Measurements from ENCODE around the gene CNTNAP2. TPM values are rescaled to one million over a fixed set of nuclear protein-coding genes. Genes with fewer than 3 reads are reported as not detected.

Gene CNTNAP2
- total RNA-seq, 2 donors from 2014 or later: 171 to 228 TPM

- peaks cover 10% of the 10 kb centered on the region for H3K9me3 Mint-ChIP-seq
- 92 to 94% methylated on average over 8 to 9 of the region's 9 CpGs for WGBS, 2 experiments (ENCODE audit: insufficient coverage in 1 of 2, insufficient read length in 1 of 2)
Measured at GRCh38 chr7:148022832-148023231, 1906.2 kb downstream of the CNTNAP2 start.

GRCh38 chr7:148026713-148027112 is 1910.1 kb downstream of the CNTNAP2 start:
- peaks cover 11% of the 10 kb centered on the region for H3K4me1 Mint-ChIP-seq
- H3K36me3 ChIP-seq (ENCODE audit: control insufficient read depth, insufficient read depth, low read length): no peaks in the 10 kb centered on the region
- H3K4me3 Mint-ChIP-seq: no peak overlapping the region
- H3K27ac Mint-ChIP-seq: no peak overlapping the region
- peaks cover 9% of the 10 kb centered on the region for H3K9me3 ChIP-seq (ENCODE audit: control insufficient read depth, low read length)
- peaks cover 3% of the 10 kb centered on the region for H3K27me3 Mint-ChIP-seq (ENCODE audit: insufficient read depth)
- WGBS, 2 experiments (ENCODE audit: insufficient coverage in 1 of 2, insufficient read length in 1 of 2): 83 to 92% methylated on average over 3 to 5 of the region's 5 CpGs
- DNase-seq: no peak
- H3K4me3 ChIP-seq (ENCODE audit: low read length): no peak overlapping the region
- no peaks in the 10 kb centered on the region for H3K27me3 ChIP-seq (ENCODE audit: control insufficient read depth, insufficient read depth, low read length, poor library complexity, severe bottlenecking)
- H3K36me3 Mint-ChIP-seq (ENCODE audit: low read depth): no peaks in the 10 kb centered on the region
- H3K9me3 Mint-ChIP-seq: peaks cover 10% of the 10 kb centered on the region
- TF ChIP-seq, protein P1, sequence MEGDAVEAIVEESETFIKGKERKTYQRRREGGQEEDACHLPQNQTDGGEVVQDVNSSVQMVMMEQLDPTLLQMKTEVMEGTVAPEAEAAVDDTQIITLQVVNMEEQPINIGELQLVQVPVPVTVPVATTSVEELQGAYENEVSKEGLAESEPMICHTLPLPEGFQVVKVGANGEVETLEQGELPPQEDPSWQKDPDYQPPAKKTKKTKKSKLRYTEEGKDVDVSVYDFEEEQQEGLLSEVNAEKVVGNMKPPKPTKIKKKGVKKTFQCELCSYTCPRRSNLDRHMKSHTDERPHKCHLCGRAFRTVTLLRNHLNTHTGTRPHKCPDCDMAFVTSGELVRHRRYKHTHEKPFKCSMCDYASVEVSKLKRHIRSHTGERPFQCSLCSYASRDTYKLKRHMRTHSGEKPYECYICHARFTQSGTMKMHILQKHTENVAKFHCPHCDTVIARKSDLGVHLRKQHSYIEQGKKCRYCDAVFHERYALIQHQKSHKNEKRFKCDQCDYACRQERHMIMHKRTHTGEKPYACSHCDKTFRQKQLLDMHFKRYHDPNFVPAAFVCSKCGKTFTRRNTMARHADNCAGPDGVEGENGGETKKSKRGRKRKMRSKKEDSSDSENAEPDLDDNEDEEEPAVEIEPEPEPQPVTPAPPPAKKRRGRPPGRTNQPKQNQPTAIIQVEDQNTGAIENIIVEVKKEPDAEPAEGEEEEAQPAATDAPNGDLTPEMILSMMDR (conservative IDR thresholded peaks at IDR 0.05): no peak
- H3K27ac ChIP-seq (ENCODE audit: low read depth, low read length): no peak overlapping the region
- H3K9ac ChIP-seq (ENCODE audit: extremely low read depth, low read length, poor library complexity, severe bottlenecking): no peak overlapping the region
- H3K4me1 ChIP-seq (ENCODE audit: control insufficient read depth, insufficient read depth, low read length): peaks cover 4% of the 10 kb centered on the region

More at GRCh38 chr7:148022832-148023231, 1906.2 kb downstream of the CNTNAP2 start:
- Histone ChIP-seq H3K27ac (ENCODE audit: low read depth, low read length) (no peak overlapping the region), H3K36me3 (ENCODE audit: control insufficient read depth, insufficient read depth, low read length) (no peaks in the 10 kb centered on the region), H3K9ac (ENCODE audit: extremely low read depth, low read length, poor library complexity, severe bottlenecking) (no peak overlapping the region), H3K9me3 (ENCODE audit: control insufficient read depth, low read length) (peaks cover 9% of the 10 kb centered on the region), H3K4me1 (ENCODE audit: control insufficient read depth, insufficient read depth, low read length) (no peaks in the 10 kb centered on the region), H3K27me3 (ENCODE audit: control insufficient read depth, insufficient read depth, low read length, poor library complexity, severe bottlenecking) (no peaks in the 10 kb centered on the region), H3K4me3 (ENCODE audit: low read length) (no peak overlapping the region)
- Mint-ChIP-seq H3K27me3 (ENCODE audit: insufficient read depth) (peaks cover 2% of the 10 kb centered on the region), H3K4me3 (no peak overlapping the region), H3K4me1 (peaks cover 18% of the 10 kb centered on the region), H3K27ac (no peak overlapping the region), H3K36me3 (ENCODE audit: low read depth) (no peaks in the 10 kb centered on the region)
- TF ChIP-seq, protein P1 (conservative IDR thresholded peaks at IDR 0.05): no peak
- DNase-seq: no peak

GRCh38 chr7:148028165-148028564 is 1911.6 kb downstream of the CNTNAP2 start:
- no peaks in the 10 kb centered on the region for H3K36me3 Mint-ChIP-seq (ENCODE audit: low read depth)
- WGBS, 2 experiments (ENCODE audit: insufficient coverage in 1 of 2, insufficient read length in 1 of 2): 97% methylated on average over 3 of the region's 3 CpGs; no CpG with 5 or more reads in 1 of the 2 experiments
- DNase-seq: no peak
- H3K27me3 ChIP-seq (ENCODE audit: control insufficient read depth, insufficient read depth, low read length, poor library complexity, severe bottlenecking): no peaks in the 10 kb centered on the region
- no peak overlapping the region for H3K4me3 Mint-ChIP-seq
- TF ChIP-seq, protein P1 (conservative IDR thresholded peaks at IDR 0.05): no peak
- peaks cover 4% of the 10 kb centered on the region for H3K4me1 ChIP-seq (ENCODE audit: control insufficient read depth, insufficient read depth, low read length)
- peaks cover 18% of the 10 kb centered on the region for H3K27me3 Mint-ChIP-seq (ENCODE audit: insufficient read depth)
- H3K4me1 Mint-ChIP-seq: peaks cover 10% of the 10 kb centered on the region
- no peak overlapping the region for H3K4me3 ChIP-seq (ENCODE audit: low read length)
- no peak overlapping the region for H3K27ac ChIP-seq (ENCODE audit: low read depth, low read length)
- H3K9ac ChIP-seq (ENCODE audit: extremely low read depth, low read length, poor library complexity, severe bottlenecking): no peak overlapping the region
- peaks cover 8% of the 10 kb centered on the region for H3K9me3 Mint-ChIP-seq
- H3K36me3 ChIP-seq (ENCODE audit: control insufficient read depth, insufficient read depth, low read length): no peaks in the 10 kb centered on the region
- peaks cover 9% of the 10 kb centered on the region for H3K9me3 ChIP-seq (ENCODE audit: control insufficient read depth, low read length)
- H3K27ac Mint-ChIP-seq: no peak overlapping the region
